ENCODE measurements around the gene SYNJ2. TPM values are rescaled to one million over a fixed set of nuclear protein-coding genes. Genes with fewer than 3 reads are reported as not detected.

Gene SYNJ2
- total RNA-seq, 4 donors from 2014 or later: 6.6 to 15.6 (median 9.8) TPM

DNA sequence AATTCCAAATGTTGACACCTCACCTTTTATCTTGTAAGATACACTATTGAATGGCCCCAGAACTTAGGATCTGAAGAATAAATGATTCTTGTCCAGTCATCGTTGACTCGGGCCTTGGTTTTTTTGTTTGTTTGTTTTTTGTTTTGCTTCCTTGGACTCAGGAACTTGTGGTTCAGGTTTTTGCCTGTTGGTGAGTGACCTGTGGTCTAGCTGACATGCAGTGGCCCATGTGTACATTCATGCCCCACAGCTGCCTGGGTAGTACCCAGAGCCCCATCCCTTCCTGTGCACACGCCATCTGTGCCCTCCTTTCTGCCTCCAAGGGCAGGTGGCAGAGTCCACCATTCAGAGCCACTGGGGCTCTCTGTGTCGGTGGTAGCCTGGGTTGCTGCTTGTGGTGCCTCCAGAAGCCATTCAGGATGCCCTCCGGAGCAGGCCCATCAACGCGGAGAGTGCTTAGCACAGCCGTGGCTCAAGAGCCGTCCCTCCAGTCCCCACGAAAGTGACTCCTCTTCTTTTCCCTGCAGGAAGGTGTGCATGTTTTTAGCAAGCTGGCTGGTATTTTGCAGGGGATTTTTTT is 85.9 kb downstream of the SYNJ2 start:
- DNase-seq: no peak
- Histone ChIP-seq H3K27ac (peak overlapping the region in 1 of 4 donors; percentile 64), H3K9me3 (no peaks in the 10 kb centered on the region), H3K4me1 (peaks cover 17 to 42% (median 23%) of the 10 kb centered on the region in 3 donors), H3K4me3 (no peak overlapping the region), H3K27me3 (no peaks in the 10 kb centered on the region), H3K36me3 (peaks cover 4 to 70% (median 7%) of the 10 kb centered on the region in 3 donors)
- no peak for TF ChIP-seq POLR2A (IDR thresholded peaks at IDR 0.05)
- TF ChIP-seq, protein P1, sequence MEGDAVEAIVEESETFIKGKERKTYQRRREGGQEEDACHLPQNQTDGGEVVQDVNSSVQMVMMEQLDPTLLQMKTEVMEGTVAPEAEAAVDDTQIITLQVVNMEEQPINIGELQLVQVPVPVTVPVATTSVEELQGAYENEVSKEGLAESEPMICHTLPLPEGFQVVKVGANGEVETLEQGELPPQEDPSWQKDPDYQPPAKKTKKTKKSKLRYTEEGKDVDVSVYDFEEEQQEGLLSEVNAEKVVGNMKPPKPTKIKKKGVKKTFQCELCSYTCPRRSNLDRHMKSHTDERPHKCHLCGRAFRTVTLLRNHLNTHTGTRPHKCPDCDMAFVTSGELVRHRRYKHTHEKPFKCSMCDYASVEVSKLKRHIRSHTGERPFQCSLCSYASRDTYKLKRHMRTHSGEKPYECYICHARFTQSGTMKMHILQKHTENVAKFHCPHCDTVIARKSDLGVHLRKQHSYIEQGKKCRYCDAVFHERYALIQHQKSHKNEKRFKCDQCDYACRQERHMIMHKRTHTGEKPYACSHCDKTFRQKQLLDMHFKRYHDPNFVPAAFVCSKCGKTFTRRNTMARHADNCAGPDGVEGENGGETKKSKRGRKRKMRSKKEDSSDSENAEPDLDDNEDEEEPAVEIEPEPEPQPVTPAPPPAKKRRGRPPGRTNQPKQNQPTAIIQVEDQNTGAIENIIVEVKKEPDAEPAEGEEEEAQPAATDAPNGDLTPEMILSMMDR (IDR thresholded peaks at IDR 0.05): no peak
- intact Hi-C loops (cut with DNase I): loop anchor here (10.0 kb wide), 1 partner anchor 63 kb away; no protein-coding TSS in a partner anchor
- WGBS, 2 donors: 79 to 86% methylated on average over 2 to 8 of the region's 10 CpGs

DNA sequence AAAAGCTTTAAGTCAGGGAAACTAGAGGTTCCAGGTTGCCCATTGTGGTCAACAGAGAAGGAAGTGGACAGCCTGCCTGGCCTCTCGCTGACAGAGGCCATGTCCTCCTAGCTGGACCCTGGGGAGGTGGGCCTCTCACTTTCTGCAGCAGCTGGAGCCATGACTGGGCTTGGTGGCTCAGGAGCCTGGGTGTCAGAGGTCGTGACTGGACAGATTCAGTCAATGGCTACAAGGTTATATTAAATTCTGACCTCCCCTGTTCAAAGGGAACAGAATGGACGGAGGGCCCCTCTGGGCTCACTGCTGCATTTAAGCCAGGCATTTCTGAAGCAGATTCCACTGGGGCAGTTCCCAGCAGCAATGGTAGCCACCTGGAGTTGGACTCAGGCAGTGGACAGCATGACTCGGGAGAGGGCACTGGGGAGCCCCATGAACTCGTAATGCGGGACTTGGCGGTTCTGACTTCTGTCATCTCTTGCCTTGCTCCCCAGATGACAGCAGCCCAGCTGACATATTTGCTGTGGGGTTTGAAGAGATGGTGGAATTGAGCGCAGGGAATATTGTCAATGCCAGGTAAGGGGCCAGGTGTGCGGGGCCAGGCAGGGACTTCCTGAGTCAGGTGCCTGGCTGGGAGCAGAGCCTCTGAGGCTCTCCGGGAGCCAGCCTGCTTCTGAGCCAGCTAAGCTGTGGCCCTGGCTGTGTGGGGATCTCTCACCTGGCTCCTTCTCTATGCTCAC is 86.7 kb downstream of the SYNJ2 start:
- 38 to 56% methylated on average over 5 to 7 of the region's 10 CpGs for whole genome bisulfite sequencing, 2 donors
- Histone ChIP-seq H3K36me3 (peaks cover 4 to 65% (median 7%) of the 10 kb centered on the region in 3 donors), H3K27ac (peak overlapping the region; percentile 64 to 79 (median 72)), H3K4me1 (peaks cover 17 to 42% (median 23%) of the 10 kb centered on the region in 3 donors), H3K27me3 (no peaks in the 10 kb centered on the region), H3K4me3 (no peak overlapping the region), H3K9me3 (no peaks in the 10 kb centered on the region)
- DNase-seq: no peak
- TF ChIP-seq, protein P1 (IDR thresholded peaks at IDR 0.05): no peak
- no peak for TF ChIP-seq POLR2A (IDR thresholded peaks at IDR 0.05)
- intact Hi-C loops (cut with DNase I): loop anchor here (10.0 kb wide), 1 partner anchor 64 kb away; no protein-coding TSS in a partner anchor

DNA sequence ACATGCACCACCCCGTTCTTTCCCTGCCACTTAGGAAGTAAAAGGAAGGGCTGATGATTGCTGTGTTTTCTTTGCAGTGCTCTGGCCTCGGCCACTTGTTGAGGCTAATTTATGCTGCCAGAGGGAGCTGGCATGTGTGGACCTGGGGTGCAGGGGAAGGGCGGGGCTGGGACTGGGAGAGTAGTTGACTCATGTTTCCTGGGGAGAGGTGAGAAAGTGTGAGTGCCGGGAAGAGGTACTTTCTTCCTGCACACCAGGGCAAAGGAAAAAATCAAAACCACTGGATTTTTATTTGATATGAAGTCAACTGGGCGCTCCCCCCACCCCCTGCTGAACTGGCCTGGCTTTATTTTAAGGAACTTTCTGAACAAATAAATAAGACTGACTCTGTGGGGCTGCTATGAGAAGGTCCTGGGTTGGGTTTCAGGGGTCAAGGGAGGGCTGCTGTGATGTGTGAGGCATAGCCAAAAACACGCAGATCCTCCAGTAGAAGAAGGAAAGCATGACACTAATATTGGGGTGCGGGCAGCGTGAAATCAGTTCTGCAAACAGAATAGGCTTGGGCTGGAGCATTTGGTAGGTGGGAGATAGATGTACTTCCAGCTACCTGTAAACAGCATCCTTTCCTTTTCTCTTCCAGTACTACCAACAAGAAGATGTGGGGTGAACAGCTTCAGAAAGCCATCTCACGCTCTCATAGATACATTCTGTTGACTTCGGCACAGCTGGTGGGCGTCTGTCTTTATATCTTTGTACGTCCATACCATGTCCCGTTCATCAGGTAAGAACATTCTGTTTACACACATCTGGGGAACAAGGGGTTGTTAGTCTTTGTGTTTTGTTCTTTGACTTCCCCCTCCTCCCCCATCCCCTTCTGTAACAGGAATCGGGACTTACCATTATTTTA is 87.5 kb downstream of the SYNJ2 start:
- no peak for DNase-seq
- no peaks in the 10 kb centered on the region for H3K27me3 ChIP-seq
- peaks cover 4 to 65% (median 7%) of the 10 kb centered on the region in 3 donors for H3K36me3 ChIP-seq
- 45 to 66% methylated on average over 13 to 14 of the region's 14 CpGs for WGBS, 2 donors
- intact Hi-C loops (cut with DNase I): loop anchor here (10.0 kb wide), 1 partner anchor 64 kb away; no protein-coding TSS in a partner anchor
- H3K27ac ChIP-seq: peak overlapping the region; percentile 71 to 79 (median 72)
- no peaks in the 10 kb centered on the region for H3K9me3 ChIP-seq
- TF ChIP-seq, protein P1 (IDR thresholded peaks at IDR 0.05): no peak
- TF ChIP-seq POLR2A (IDR thresholded peaks at IDR 0.05): no peak
- no peak overlapping the region for H3K4me3 ChIP-seq
- peaks cover 17 to 42% (median 23%) of the 10 kb centered on the region in 3 donors for H3K4me1 ChIP-seq

DNA sequence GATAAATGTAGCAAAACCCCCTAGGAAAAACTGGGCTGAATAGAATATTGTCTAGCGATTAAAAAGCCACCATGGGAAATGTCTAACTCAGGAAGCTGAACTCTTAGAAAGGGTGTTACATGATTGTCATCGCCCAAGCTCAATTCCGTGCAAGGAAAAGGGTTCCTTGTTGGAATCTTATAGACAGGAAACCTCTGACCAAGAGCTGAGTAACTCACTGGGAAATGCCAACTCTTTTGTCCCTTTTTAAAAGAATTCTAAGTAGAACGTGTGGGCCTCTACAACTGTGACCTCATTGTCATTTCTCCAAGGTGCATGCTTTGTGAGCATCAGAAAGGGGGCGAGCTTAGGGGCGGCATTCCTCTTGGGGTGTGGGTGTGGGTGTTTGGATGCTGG is 88.1 kb downstream of the SYNJ2 start:
- Histone ChIP-seq H3K27ac (peak overlapping the region in 3 of 4 donors; percentile 72 to 79 (median 72)), H3K9me3 (no peaks in the 10 kb centered on the region), H3K27me3 (no peaks in the 10 kb centered on the region), H3K4me3 (no peak overlapping the region), H3K36me3 (peaks cover 2 to 64% (median 5%) of the 10 kb centered on the region in 3 donors), H3K4me1 (peaks cover 17 to 42% (median 23%) of the 10 kb centered on the region in 3 donors)
- WGBS, 2 donors: 50 to 61% methylated on average over 6 of the region's 6 CpGs
- intact Hi-C loops (cut with DNase I): loop anchor here (5.0 to 10.0 kb wide), 2 partner anchors 65 to 87 kb away; partner anchors contain the start of gene SYNJ2
- TF ChIP-seq POLR2A (IDR thresholded peaks at IDR 0.05): no peak
- TF ChIP-seq, protein P1 (IDR thresholded peaks at IDR 0.05): no peak
- no peak for DNase-seq
